HuH-7 (cell line): Measurements from ENCODE around the gene ATP1A3.
A peak's percentile ranks its signal among the peaks of the same experiment; 100 is the strongest.
"Not testable (repeated sequence)": the region's sequence is repeated elsewhere in the genome, so short reads cannot be mapped to it uniquely, and the experiment has no call there.

Source experiments
- DNase-seq: peaks from one replicate; pipeline ENCODE4 v3.0.0; 2011; ENCODE audit warnings: low spot score

The ATP1A3 gene

GRCh38 chr19:42010245-42011126 is 16.5 kb upstream of the ATP1A3 start:
- DNase-seq: no peak

- no peak for DNase-seq
Measured at GRCh38 chr19:42006569-42006968, 12.5 kb upstream of the ATP1A3 start.

GRCh38 chr19:42005504-42005903 is 11.5 kb upstream of the ATP1A3 start:
- DNase-seq: no peak

- DNase-seq: no peak
Measured at GRCh38 chr19:42003506-42004294, 9.7 kb upstream of the ATP1A3 start.

GRCh38 chr19:41999878-42000208 is 5.8 kb upstream of the ATP1A3 start:
- DNase-seq: no peak

- no peak for DNase-seq
Measured at GRCh38 chr19:41999071-41999877, 5.2 kb upstream of the ATP1A3 start.

- DNase-seq: peak; percentile 86
Measured at GRCh38 chr19:41998246-41999020, 4.4 kb upstream of the ATP1A3 start.

- DNase-seq: no peak
Measured at GRCh38 chr19:41997851-41998229, 3.8 kb upstream of the ATP1A3 start.

GRCh38 chr19:41997121-41997850 is 3.3 kb upstream of the ATP1A3 start:
- DNase-seq: peak; percentile 89

GRCh38 chr19:41995959-41996797 is 2.1 kb upstream of the ATP1A3 start:
- DNase-seq: no peak

GRCh38 chr19:41994994-41995958 is 1.2 kb upstream of the ATP1A3 start:
- no peak for DNase-seq

- DNase-seq: no peak
Measured at GRCh38 chr19:41994521-41994971, 516 bp upstream of the ATP1A3 start.

- not testable (repeated sequence) for DNase-seq
Measured at GRCh38 chr19:41991925-41992569, 2.0 kb downstream of the ATP1A3 start.

GRCh38 chr19:41991025-41991424 is 3.0 kb downstream of the ATP1A3 start:
- DNase-seq: no peak

- DNase-seq: no peak
Measured at GRCh38 chr19:41990615-41991014, 3.4 kb downstream of the ATP1A3 start.

- DNase-seq: no peak
Measured at GRCh38 chr19:41990028-41990427, 4.0 kb downstream of the ATP1A3 start.

GRCh38 chr19:41988947-41989346 is 5.1 kb downstream of the ATP1A3 start:
- DNase-seq: no peak

GRCh38 chr19:41987141-41987860 is 6.7 kb downstream of the ATP1A3 start:
- DNase-seq: no peak
